Lower leg skin (tissue), 3 donors: Measurements from ENCODE around the gene MAP3K7.

ENCODE experiments used
- POLR2A ChIP-seq, 2 donors: fragments of 450-650 bp; IDR thresholded peaks; one replicate each; pipeline ENCODE4 v1.6.1; 2016 to 2017; ENCODE audit warnings: antibody characterized with exemption in 2 of 2, mild to moderate bottlenecking in 1 of 2, moderate library complexity in 1 of 2
- TF ChIP-seq, protein P1 (sequence below), 3 donors: fragments of 450-650 bp; IDR thresholded peaks; one replicate each; pipeline ENCODE4 v1.5.1; 2016; ENCODE audit warnings: antibody characterized with exemption in 3 of 3, mild to moderate bottlenecking in 3 of 3, moderate library complexity in 2 of 3

DNA sequence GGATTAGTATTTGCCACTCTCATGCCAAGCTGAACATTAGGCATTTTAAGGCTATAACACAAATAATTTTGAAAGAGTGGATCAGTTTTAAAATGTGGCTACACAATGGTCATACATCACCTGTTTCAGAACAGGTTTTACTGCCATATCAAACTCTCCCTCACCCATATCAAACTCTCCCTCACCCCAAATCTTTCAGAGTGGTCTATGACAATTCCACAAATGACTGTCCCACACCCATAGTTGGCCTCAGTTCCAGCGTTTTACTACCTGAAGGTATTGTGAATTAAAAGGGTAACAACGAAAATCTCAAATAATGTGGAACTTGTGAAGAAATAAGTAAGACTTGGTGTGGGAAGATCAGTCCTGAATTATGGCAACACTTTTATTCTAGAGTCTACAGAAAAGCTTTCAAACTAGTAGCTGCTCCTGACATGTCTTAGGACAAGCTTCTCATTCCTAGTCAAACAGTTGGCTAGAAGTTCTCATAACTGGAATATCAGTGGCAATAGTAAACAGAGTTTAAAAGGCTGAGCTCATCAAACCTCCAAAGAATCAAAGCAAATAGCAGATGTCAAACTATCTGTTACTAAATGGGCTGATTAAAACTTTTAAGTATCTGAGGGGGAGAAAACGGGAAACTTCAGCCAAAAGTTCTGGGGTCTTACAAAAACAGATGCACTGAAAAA lies 52.4 kb downstream of the MAP3K7 start:
- TF ChIP-seq, protein P1, sequence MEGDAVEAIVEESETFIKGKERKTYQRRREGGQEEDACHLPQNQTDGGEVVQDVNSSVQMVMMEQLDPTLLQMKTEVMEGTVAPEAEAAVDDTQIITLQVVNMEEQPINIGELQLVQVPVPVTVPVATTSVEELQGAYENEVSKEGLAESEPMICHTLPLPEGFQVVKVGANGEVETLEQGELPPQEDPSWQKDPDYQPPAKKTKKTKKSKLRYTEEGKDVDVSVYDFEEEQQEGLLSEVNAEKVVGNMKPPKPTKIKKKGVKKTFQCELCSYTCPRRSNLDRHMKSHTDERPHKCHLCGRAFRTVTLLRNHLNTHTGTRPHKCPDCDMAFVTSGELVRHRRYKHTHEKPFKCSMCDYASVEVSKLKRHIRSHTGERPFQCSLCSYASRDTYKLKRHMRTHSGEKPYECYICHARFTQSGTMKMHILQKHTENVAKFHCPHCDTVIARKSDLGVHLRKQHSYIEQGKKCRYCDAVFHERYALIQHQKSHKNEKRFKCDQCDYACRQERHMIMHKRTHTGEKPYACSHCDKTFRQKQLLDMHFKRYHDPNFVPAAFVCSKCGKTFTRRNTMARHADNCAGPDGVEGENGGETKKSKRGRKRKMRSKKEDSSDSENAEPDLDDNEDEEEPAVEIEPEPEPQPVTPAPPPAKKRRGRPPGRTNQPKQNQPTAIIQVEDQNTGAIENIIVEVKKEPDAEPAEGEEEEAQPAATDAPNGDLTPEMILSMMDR (IDR thresholded peaks at IDR 0.05) = no peak
- TF ChIP-seq POLR2A (IDR thresholded peaks at IDR 0.05) = no peak
